ENCODE measurements around the gene NGF. TPM values are rescaled to one million over a fixed set of nuclear protein-coding genes. Genes with fewer than 3 reads are reported as not detected.

NGF gene
- total and polyA plus RNA-seq, 2 of the 4 experiments (the other 2 are of a cell fraction), result 12.5 to 21.7 TPM

- Histone ChIP-seq H3K4ac (ENCODE audit: low read depth, low read length) (no peak overlapping the region), H3K79me1 (ENCODE audit: low read depth in 1 of 2, low read length in 2 of 2) (0 out of 4 replicates have a peak, but pooled peaks cover 0 to 10% of the 10 kb centered on the region in 2 experiments), H4K8ac (ENCODE audit: low read depth in 2 of 2, low read length in 2 of 2) (no peak overlapping the region), H3K9ac (ENCODE audit: low read depth, low read length) (no peak overlapping the region), H2BK120ac (ENCODE audit: low read depth, low read length) (no peak overlapping the region), H3K4me1 (ENCODE audit: control insufficient read depth, insufficient read depth, low read length) (peaks cover 2% of the 10 kb centered on the region; the same call in 1 of the 2 replicates), H2BK5ac (ENCODE audit: low read depth, low read length, poor library complexity, severe bottlenecking) (no peak overlapping the region), H4K91ac (ENCODE audit: insufficient read depth, low read depth, low read length) (no peak overlapping the region), H4K20me1 (ENCODE audit: insufficient read depth, low read length) (no peaks in the 10 kb centered on the region), H3K9me1 (ENCODE audit: insufficient read depth, low read length) (no peaks in the 10 kb centered on the region), H3K36me3 (ENCODE audit: control insufficient read depth, insufficient read depth, low read length) (no peaks in the 10 kb centered on the region; the same call in 1 of the 2 replicates), H2BK20ac (ENCODE audit: low read depth, low read length) (no peak overlapping the region), H3K27me3 (ENCODE audit: control insufficient read depth, insufficient read depth, low read length) (no peaks in the 10 kb centered on the region), H3K23ac (ENCODE audit: low read depth, low read length) (no peak overlapping the region), H3K4me3 (ENCODE audit: insufficient read depth, low read depth, low read length) (no peak overlapping the region), H2AK5ac (ENCODE audit: low read depth, low read length) (no peak overlapping the region), H3K4me2 (ENCODE audit: low read depth, low read length) (no peak overlapping the region), H3K14ac (replicated peaks; ENCODE audit: low read depth, low read length) (no peak overlapping the region), H3K18ac (ENCODE audit: low read depth, low read length) (no peak overlapping the region), H2AFZ (replicated peaks; ENCODE audit: low read length, poor library complexity) (no peak overlapping the region), H2AK9ac (replicated peaks; ENCODE audit: low read depth, low read length, poor library complexity) (no peak overlapping the region), H3K9me3 (ENCODE audit: control insufficient read depth, insufficient read depth, low read length) (no peaks in the 10 kb centered on the region), H3K27ac (ENCODE audit: insufficient read depth, low read length) (no peak overlapping the region), H3K56ac (ENCODE audit: extremely low read depth, insufficient read depth, low read length) (no peak overlapping the region), H2BK15ac (ENCODE audit: low read depth, low read length) (no peak overlapping the region), H4K5ac (ENCODE audit: low read depth, low read length) (no peak overlapping the region)
- TF ChIP-seq BHLHE40 (IDR thresholded peaks at IDR 0.05; ENCODE audit: low read depth, low read length) (no peak), CEBPB (IDR thresholded peaks at IDR 0.05; ENCODE audit: low read depth, low read length) (no peak), ELK1 (IDR thresholded peaks at IDR 0.05; ENCODE audit: borderline replicate concordance, low read depth, low read length) (no peak), SMC3 (IDR thresholded peaks at IDR 0.05; ENCODE audit: low read depth, low read length) (no peak), POLR2A (IDR thresholded peaks at IDR 0.05; ENCODE audit: low read depth, low read length) (no peak), RFX5 (IDR thresholded peaks at IDR 0.05; ENCODE audit: low read depth, low read length) (no peak)
- POLR2A ChIA-PET (ENCODE audit: unreplicated experiment), result no interaction called here
- DNase-seq, result no peak
- in situ Hi-C loops (cut with MboI; ENCODE audit: low sequenced_read_pairs), result no loop called here
- no TSS peak for BruUV-seq (replicated peaks)
- intact Hi-C loops (cut with micrococcal nuclease), result no loop called here
- ATAC-seq (ENCODE audit: low read depth), result no peak
- no CpG with 5 or more reads among the region's 5 CpGs for WGBS, 2 experiments (ENCODE audit: extremely low coverage in 2 of 2, insufficient read length in 1 of 2)
- CTCF ChIA-PET, result no interaction called here
- dilution Hi-C loops (cut with HindIII; ENCODE audit: low sequenced_read_pairs, unreplicated experiment), result no loop called here
Observed at GRCh38 chr1:115291741-115292140, 46.3 kb downstream of the NGF start.

Measured in IMR-90 (cell line).